A375 (cell line): ENCODE results near the gene RTN4RL2. TPM values are rescaled to one million over a fixed set of nuclear protein-coding genes. Genes with fewer than 3 reads are reported as not detected.

Experiments used
- small RNA-seq: library from RNA; depleted of rRNA; stranded (forward); fragments of <200 nt; gene quantifications from one replicate; pipeline ENCODE3, GENCODE V24; 2014
- total RNA-seq: library from RNA; depleted of rRNA; stranded (reverse); fragments of >200 nt; shearing (Covaris generic); gene quantifications from 2 replicates; pipeline ENCODE4 v1.2.3, GENCODE V29; 2014; rRNA removed

The RTN4RL2 gene
- 1.2 and 2.3 TPM in 2 replicates for total RNA-seq

DNA sequence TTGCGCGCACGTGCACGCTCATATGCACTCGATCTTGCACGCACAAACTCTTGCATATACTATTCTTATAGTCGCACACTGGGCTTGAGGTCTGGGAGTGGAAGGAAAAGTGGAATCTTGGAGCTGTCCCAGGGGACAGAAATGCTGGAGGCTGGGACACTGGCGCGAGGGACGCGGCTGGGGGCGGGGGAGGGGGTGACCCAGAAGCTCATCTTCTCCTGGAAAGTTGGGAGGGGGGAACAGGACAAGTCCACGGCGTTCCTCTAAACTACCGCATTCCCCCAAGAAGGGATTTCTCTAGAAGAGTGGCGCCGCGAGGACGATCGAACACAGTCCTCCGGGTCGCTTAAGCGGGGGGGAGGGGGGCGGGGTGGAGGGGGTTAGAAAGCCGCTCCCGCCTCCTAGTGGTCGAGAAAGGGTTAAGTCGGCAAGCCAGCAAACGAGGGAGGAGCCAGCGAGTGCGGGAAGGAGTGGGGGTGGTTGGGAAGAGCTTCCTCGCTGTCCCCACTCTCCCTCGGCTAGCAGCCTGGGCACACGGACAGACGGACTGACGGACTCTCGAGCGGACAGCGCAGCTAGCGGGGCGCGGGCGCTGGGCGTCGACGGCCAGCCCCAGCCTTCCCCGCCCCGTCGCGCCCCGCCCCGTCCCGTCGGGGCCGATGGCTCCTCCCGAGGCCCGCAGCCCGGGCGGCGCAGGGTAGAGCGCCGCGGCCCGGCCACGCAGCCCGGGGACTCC, at the start of gene RTN4RL2:
TSS of gene RTN4RL2 (plus strand) at position 507 of the 736 bp plus-strand sequence. CDS start 338 bp downstream, outside the sequence.

DNA sequence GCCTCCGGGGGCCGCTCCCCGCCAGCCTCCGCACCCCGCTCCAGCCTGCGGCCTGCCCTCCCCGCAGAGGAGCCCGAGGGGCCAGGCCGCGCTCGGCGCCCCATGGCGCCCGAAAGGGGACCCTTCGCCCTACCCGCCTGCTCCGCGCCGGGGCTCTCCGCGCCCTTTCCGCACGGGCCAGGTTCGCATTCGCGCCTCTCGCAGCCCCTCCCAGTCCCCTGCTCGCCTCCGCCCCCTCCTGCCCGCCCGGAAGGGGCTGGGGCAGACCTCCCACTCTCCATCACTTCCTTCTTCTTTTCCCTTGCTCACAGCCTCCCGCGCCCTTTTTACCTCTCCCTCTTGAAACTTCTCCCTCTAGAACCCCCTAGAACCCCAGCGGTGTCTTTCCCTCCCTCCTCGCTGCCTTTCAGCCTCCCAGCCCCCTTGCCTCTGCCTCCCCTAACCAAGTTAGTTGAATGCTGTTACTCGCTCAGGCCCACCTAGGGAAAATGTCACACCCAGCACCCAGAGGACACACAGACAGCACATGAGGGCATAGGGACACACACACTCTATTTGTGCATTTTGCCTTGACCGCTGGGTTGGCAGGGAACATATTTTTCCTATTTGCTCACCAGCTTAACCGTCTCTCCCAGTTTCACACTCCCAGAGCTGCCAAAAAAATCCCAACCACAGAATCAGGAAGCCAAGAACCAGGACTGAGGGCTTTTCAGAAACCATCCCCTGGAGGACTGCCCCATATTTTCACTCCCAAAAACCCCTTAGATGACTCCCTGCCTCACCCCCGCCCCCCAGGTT, 33.2 kb upstream of the RTN4RL2 start, which contains the start of gene SLC43A3:
TSS of gene SLC43A3 (minus strand) at position 193 of the 798 bp plus-strand sequence. CDS start 949 bp downstream, outside the sequence.

DNA sequence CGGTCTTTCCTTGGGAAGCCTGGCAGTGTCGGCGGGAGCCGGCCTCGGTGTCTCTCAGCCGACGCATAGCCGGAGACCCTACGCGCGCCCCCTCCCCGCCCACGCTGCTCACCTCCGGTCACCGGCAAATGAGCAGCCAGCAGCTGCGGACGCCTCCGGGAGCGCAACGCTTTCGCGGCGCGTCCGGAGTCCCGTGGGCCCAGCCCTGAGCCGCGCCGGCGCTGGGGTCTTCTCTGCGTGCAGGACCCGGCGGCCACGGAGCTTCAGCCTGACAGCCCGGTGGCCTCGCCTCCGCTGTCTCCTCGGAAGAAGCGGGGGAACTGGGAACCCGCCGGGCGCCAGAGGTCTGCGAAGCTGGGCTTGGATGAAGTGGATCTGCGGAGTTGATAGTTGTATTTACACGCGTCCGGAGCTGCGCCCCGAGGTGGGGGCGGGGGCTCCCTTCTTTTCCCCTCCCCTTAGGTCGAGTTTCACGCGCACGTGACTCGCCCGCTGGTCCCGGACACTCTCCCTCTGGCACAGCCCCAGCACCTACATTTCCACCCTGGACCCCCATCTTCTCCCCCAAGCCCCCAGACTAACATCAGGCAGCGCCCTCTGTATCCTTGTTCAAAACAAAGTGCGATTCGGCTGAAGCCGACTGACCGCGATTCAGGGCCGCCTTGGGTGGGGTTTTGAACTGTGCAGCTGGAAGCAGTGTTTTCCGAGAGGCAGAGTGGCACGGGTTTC, 55.2 kb downstream of the RTN4RL2 start, which contains the start of gene SLC43A1:
TSS of gene SLC43A1 (minus strand) at position 371 of the 729 bp plus-strand sequence. CDS start 1,591 bp downstream, outside the sequence.

Small RNA genes within 50 kb of the gene (small RNA-seq; reads per million reads assigned to genes)
- not detected for gene RNA5SP341

Other genes starting within 250 kb of the RTN4RL2 start
- gene APLNR, start 223.3 kb upstream of the RTN4RL2 start, total RNA-seq: not detected in 2 replicates
- 63.2 and 72.4 TPM in 2 replicates for gene TNKS1BP1, start 135.6 kb upstream of the RTN4RL2 start, total RNA-seq
- 340 and 353 TPM in 2 replicates for gene SSRP1, start 124.6 kb upstream of the RTN4RL2 start, total RNA-seq
- gene P2RX3, start 122.2 kb upstream of the RTN4RL2 start, total RNA-seq: not detected in 2 replicates
- not detected in 2 replicates for gene PRG3, start 79.4 kb upstream of the RTN4RL2 start, total RNA-seq
- 0.58 and 0.64 TPM in 2 replicates for gene PRG2, start 69.9 kb upstream of the RTN4RL2 start, total RNA-seq
- 110 and 116 TPM in 2 replicates for gene SLC43A3, start 33.4 kb upstream of the RTN4RL2 start, total RNA-seq
- 15.6 and 17.5 TPM in 2 replicates for gene SLC43A1, start 55.2 kb downstream of the RTN4RL2 start, total RNA-seq
- 144 and 159 TPM in 2 replicates for gene TIMM10, start 70.2 kb downstream of the RTN4RL2 start, total RNA-seq
- not detected in 2 replicates for gene SMTNL1, start 77.1 kb downstream of the RTN4RL2 start, total RNA-seq
- 48.8 and 52.1 TPM in 2 replicates for gene UBE2L6, start 107.1 kb downstream of the RTN4RL2 start, total RNA-seq
- 0.42 TPM in 1 of 2 replicates, not detected in the other for gene SERPING1, start 137.2 kb downstream of the RTN4RL2 start, total RNA-seq
- gene YPEL4, start 189.4 kb downstream of the RTN4RL2 start, total RNA-seq: 2.0 and 2.4 TPM in 2 replicates
- 21.2 and 23.4 TPM in 2 replicates for gene CLP1, start 197.2 kb downstream of the RTN4RL2 start, total RNA-seq
- gene ZDHHC5, start 207.6 kb downstream of the RTN4RL2 start, total RNA-seq: 34.0 and 44.5 TPM in 2 replicates